ENCODE results near the gene XRCC3. TPM values are rescaled to one million over a fixed set of nuclear protein-coding genes. Genes with fewer than 3 reads are reported as not detected.

Gene XRCC3
- total and polyA plus RNA-seq, 2 of the 8 experiments (the other 6 are each of a cell fraction or from before 2014, with no cell fraction given) = 36.9 to 41.8 TPM

DNA sequence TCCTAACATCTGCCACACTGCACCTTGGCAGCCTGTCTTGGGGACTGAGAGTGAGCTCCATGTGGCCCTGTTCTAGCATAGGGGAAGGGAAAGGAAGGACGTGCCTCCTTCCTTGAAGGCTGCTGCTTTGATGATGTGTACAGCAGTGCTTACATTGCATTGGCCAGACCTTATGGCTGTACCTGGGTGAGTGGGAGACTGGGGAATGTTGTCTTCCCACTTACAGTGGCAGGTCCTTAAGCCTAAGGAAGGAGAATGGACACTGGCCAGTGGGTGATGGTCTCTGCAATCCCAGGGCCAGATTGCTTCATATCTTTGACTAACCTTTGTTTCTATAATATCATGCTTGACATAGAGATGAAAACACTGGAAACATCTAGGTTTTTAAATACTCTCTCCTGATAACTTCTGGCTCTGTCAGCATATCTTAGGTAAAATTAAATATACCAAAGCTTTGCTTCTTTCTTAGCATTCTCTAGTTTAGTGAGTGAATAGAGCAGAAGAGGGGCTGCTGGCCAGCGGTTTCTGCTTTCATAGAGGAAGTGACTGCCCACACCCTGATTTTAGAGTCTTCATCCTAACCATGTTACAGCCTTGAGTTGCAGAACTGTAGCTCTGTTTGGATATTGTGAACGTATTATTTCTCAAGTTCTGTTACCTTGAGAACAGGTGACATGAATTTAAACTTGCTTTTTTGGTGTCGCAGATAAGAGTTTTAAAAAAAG is 59.1 kb downstream of the XRCC3 start:
- H3K4me2 ChIP-seq (ENCODE audit: insufficient read depth in 1 of 2, low read depth in 2 of 2, low read length in 2 of 2) = no peak overlapping the region
- H2BK15ac ChIP-seq (ENCODE audit: low read length) = no peak overlapping the region
- H3K79me2 ChIP-seq (ENCODE audit: control insufficient read depth in 1 of 2, insufficient read depth in 2 of 2, low read length in 2 of 2) = peaks cover 3 to 17% of the 10 kb centered on the region in 2 experiments; a peak in 3 of 4 replicates
- H2BK20ac ChIP-seq (ENCODE audit: low read length) = no peak overlapping the region
- no peak for FAIRE-seq
- no peak overlapping the region for H3K56ac ChIP-seq (replicated peaks; ENCODE audit: insufficient read length, low read depth, low read length)
- peaks cover 2 to 14% of the 10 kb centered on the region in 2 experiments for H4K20me1 ChIP-seq (replicated peaks in 1 of 2; ENCODE audit: control insufficient read depth in 1 of 2, insufficient read depth in 2 of 2, low read length in 2 of 2)
- H3K14ac ChIP-seq (ENCODE audit: insufficient read length) = no peak overlapping the region
- POLR2A ChIA-PET (ENCODE audit: partially characterized antibody) = no interaction called here
- no peak overlapping the region for H4K8ac ChIP-seq (ENCODE audit: extremely low read depth, insufficient read depth, low read length)
- no peak overlapping the region for H4K91ac ChIP-seq (replicated peaks; ENCODE audit: insufficient read length, low read length)
- H3K18ac ChIP-seq (ENCODE audit: extremely low read depth, low read length) = no peak overlapping the region
- no peak overlapping the region for H2AFZ ChIP-seq (ENCODE audit: low read length)
- no peak overlapping the region for H2BK120ac ChIP-seq (replicated peaks; ENCODE audit: low read depth, low read length)
- TF ChIP-seq POLR2AphosphoS5 (IDR thresholded peaks at IDR 0.05; ENCODE audit: low read depth, low read length) (no peak), POLR2A (IDR thresholded peaks at IDR 0.05; ENCODE audit: control extremely low read depth in 1 of 2, low read depth in 2 of 2, low read length in 2 of 2) (no peak), KDM1A (IDR thresholded peaks at IDR 0.05; ENCODE audit: borderline replicate concordance, low read length) (no peak), RXRA (IDR thresholded peaks at IDR 0.05; ENCODE audit: insufficient read depth, low read depth, low read length) (no peak), TAF1 (IDR thresholded peaks at IDR 0.05; ENCODE audit: low read depth, low read length) (no peak), EZH2 (IDR thresholded peaks at IDR 0.05; ENCODE audit: low read depth, low read length, severe bottlenecking) (no peak), POU5F1 (IDR thresholded peaks at IDR 0.05; ENCODE audit: low read depth, low read length) (no peak)
- no peak overlapping the region for H2AK5ac ChIP-seq (ENCODE audit: low read depth, low read length)
- H2BK12ac ChIP-seq (ENCODE audit: low read depth, low read length) = no peak overlapping the region
- H3K4ac ChIP-seq (replicated peaks; ENCODE audit: insufficient read length, low read depth, low read length) = no peak overlapping the region
- no peaks in the 10 kb centered on the region for H3K9me3 ChIP-seq (ENCODE audit: insufficient read depth in 2 of 2, low read depth in 1 of 2, low read length in 1 of 2)
- no peak overlapping the region for H3K27ac ChIP-seq (ENCODE audit: low read depth, low read length)
- H3K23me2 ChIP-seq (ENCODE audit: low read depth, low read length) = no peaks in the 10 kb centered on the region
- no peak for DNase-seq (ENCODE audit: low read depth in 1 of 2, low spot score in 2 of 2)
- H3K4me1 ChIP-seq (replicated peaks in 1 of 4; ENCODE audit: control insufficient read depth in 3 of 4, insufficient read depth in 4 of 4, low read length in 3 of 4) = no peaks in the 10 kb centered on the region; a peak in 1 of 7 replicates
- H3K9ac ChIP-seq (replicated peaks in 1 of 4; ENCODE audit: extremely low read depth in 1 of 4, low read depth in 3 of 4, low read length in 3 of 4) = no peak overlapping the region
- WGBS, 2 experiments (ENCODE audit: extremely low coverage in 1 of 2, insufficient coverage in 1 of 2, insufficient read length in 1 of 2, insufficient replicate concordance in 2 of 2, low coverage in 1 of 2, low lambda C conversion rate in 2 of 2, missing lambda C conversion rate in 1 of 2) = 85% methylated on average over 3 of the region's 4 CpGs; no CpG with 5 or more reads in 1 of the 2 experiments
- H3K27me3 ChIP-seq (replicated peaks in 1 of 4; ENCODE audit: control insufficient read depth in 3 of 4, extremely low read depth in 1 of 4, insufficient read depth in 3 of 4, low read length in 3 of 4) = no peaks in the 10 kb centered on the region
- H3K36me3 ChIP-seq (ENCODE audit: control insufficient read depth in 2 of 4, insufficient read depth in 4 of 4, low read length in 3 of 4) = peaks cover 20 to 58% (median 43%) of the 10 kb centered on the region in 4 experiments
- peaks cover 11% of the 10 kb centered on the region; the same call in 1 of the 2 replicates for H3K79me1 ChIP-seq (ENCODE audit: low read depth, low read length)
- no peak overlapping the region for H3K23ac ChIP-seq (ENCODE audit: insufficient read length)
- no peak overlapping the region for H3K4me3 ChIP-seq (ENCODE audit: extremely low read depth in 1 of 4, insufficient read depth in 2 of 4, low read depth in 3 of 4, low read length in 4 of 4)
- CTCF ChIA-PET (ENCODE audit: partially characterized antibody) = interaction anchor here (1.2 kb wide), 1 partner anchor 43 kb away, joined by 3 read pairs; no protein-coding TSS in a partner anchor
- no peak overlapping the region for H2BK5ac ChIP-seq (ENCODE audit: low read depth, low read length)
- H4K5ac ChIP-seq (ENCODE audit: insufficient read length, low read depth, low read length) = no peak overlapping the region

Measured in H1 (cell line).